HG03280 (cell line): ENCODE measurements around the gene SURF4.

ENCODE experiments used
- ATAC-seq: cut with Tn5 transposase; IDR thresholded peaks from one replicate; pipeline ENCODE4 v1.9.1; 2021; ENCODE audit warnings: mild to moderate bottlenecking, moderate library complexity; ENCODE audit not compliant: unreplicated experiment

SURF4 gene

GRCh38 chr9:133375724-133376654 is at the start of gene SURF4, which contains the start of gene STKLD1:
SURF4 (minus strand) TSS chr9:133376060; CDS start chr9:133375969, 91 bp downstream.
STKLD1 (plus strand) TSS chr9:133376366; CDS start chr9:133376474, 108 bp downstream.
- ATAC-seq: peak; percentile 93

GRCh38 chr9:133425049-133425632 is 49.3 kb upstream of the SURF4 start:
- no peak for ATAC-seq

- no peak for ATAC-seq
Observed at GRCh38 chr9:133424187-133424586, 48.3 kb upstream of the SURF4 start.

GRCh38 chr9:133423216-133423615 is 47.4 kb upstream of the SURF4 start:
- ATAC-seq: no peak

- no peak for ATAC-seq
Observed at GRCh38 chr9:133421615-133422542, 46.0 kb upstream of the SURF4 start, which contains the start of gene ADAMTS13. ADAMTS13 (plus strand) TSS chr9:133422367; CDS start chr9:133422444, 77 bp downstream.

- no peak for ATAC-seq
Observed at GRCh38 chr9:133420392-133420827, 44.5 kb upstream of the SURF4 start.

GRCh38 chr9:133419005-133419404 is 43.1 kb upstream of the SURF4 start:
- ATAC-seq: no peak

GRCh38 chr9:133417541-133418461 is 41.9 kb upstream of the SURF4 start, which contains the start of gene REXO4:
REXO4 (minus strand) TSS chr9:133418010; CDS start chr9:133417844, 166 bp downstream.
- peak; percentile 84 for ATAC-seq

- ATAC-seq: no peak
Observed at GRCh38 chr9:133415170-133415569, 39.3 kb upstream of the SURF4 start.

GRCh38 chr9:133408042-133408441 is 32.2 kb upstream of the SURF4 start:
- ATAC-seq: no peak

- peak; percentile 79 for ATAC-seq
Observed at GRCh38 chr9:133406480-133407307, 30.8 kb upstream of the SURF4 start.

GRCh38 chr9:133405508-133406438 is 29.9 kb upstream of the SURF4 start:
- ATAC-seq: no peak

- ATAC-seq: no peak
Observed at GRCh38 chr9:133404454-133405002, 28.7 kb upstream of the SURF4 start.

GRCh38 chr9:133403766-133404453 is 28.1 kb upstream of the SURF4 start:
- no peak for ATAC-seq

- ATAC-seq: no peak
Observed at GRCh38 chr9:133402689-133403088, 26.8 kb upstream of the SURF4 start.

- no peak for ATAC-seq
Observed at GRCh38 chr9:133401588-133401987, 25.7 kb upstream of the SURF4 start.

GRCh38 chr9:133400292-133400691 is 24.4 kb upstream of the SURF4 start:
- no peak for ATAC-seq
